ENCODE measurements around the gene IWS1.

DNA sequence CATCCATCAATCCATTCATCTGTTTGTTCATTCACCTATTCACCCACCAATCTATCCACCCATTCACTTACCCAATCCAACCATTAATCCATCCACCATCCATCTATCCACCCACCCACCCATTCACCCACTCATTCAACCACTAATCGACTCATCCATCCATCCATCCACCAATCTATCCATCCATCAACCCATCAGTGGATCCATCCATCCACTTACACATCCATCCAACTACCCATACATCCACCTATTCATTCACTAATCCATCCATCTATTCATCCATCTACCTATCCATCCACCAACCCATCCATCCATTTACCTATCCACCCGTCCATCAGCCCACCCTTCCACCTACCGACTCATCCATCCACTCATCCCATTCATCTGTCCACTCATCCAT lies 20.5 kb upstream of the IWS1 start:
- TF ChIP-seq, protein P1, sequence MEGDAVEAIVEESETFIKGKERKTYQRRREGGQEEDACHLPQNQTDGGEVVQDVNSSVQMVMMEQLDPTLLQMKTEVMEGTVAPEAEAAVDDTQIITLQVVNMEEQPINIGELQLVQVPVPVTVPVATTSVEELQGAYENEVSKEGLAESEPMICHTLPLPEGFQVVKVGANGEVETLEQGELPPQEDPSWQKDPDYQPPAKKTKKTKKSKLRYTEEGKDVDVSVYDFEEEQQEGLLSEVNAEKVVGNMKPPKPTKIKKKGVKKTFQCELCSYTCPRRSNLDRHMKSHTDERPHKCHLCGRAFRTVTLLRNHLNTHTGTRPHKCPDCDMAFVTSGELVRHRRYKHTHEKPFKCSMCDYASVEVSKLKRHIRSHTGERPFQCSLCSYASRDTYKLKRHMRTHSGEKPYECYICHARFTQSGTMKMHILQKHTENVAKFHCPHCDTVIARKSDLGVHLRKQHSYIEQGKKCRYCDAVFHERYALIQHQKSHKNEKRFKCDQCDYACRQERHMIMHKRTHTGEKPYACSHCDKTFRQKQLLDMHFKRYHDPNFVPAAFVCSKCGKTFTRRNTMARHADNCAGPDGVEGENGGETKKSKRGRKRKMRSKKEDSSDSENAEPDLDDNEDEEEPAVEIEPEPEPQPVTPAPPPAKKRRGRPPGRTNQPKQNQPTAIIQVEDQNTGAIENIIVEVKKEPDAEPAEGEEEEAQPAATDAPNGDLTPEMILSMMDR (conservative IDR thresholded peaks at IDR 0.05; ENCODE audit: low read length): no peak
- TF ChIP-seq EZH2phosphoT487 (IDR thresholded peaks at IDR 0.05; ENCODE audit: borderline replicate concordance, low read depth, low read length): no peak

Data from OCI-LY7 (cell line).